ENCODE data around the gene CACNA1C.

CACNA1C gene

DNA sequence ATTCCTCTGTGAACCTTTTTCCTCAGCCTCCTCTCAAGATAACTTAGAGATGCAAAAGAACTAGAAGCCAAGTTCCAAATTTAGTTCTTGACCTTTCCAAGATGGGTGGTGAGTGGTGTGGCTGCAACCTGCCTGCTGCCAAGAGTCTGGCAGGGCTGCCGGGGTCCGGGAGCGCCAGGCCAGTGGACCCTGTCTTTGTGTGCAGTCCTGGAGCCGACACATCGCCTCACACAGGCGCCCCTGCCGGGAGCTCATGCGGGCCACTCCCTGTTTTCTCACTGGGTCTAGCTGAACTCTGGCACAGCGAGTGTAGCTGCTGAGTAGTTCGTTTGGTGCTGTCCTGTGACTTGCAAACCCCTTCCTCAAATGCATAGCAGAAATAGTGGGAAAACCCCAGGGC is 84.9 kb downstream of the CACNA1C start:
- DNase-seq (ENCODE audit: low spot score) (no peak), FAIRE-seq (no peak)

DNA sequence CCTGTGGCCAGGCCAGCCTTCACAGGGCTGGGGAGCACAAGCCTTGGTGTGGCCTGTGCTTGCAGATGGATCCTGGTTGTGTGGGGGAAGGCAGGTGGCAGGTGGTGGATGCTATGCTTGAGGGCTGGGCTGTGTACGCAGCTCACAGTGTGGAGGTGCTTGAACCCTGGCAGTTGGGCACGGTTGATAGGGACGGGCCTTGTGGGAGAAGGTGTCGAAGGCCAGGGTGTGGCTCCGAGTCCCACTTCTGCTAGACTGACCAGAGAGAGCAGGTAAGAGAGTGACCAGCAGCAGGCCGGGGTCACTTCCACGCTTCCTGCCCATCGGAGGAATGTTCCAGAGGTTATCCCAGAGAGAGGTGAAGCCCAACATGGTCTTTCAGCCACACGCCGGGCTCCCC is 85.5 kb downstream of the CACNA1C start:
- DNase-seq (ENCODE audit: low spot score) (no peak), FAIRE-seq (no peak)

DNA sequence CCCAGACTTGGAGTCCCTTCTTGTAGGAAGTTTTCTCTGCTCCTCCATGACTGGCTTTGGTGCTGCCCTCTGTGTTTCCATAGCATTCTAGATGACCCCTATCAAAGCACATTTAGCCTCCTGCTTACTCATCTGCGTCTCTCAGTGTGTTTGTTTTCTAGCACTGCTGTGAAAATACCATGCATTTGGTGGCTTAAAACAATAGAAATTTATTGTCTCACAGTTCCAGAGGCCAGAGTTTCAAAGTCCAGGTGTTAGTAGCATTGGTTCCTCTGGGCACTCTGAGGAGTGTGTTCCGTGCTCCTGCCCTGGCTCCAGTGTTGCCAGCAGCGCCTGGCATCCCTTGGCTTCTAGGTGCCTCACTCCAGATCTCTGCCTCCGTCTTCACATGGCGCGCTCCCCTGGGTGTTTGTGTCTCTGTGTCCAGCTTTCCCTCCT is 86.1 kb downstream of the CACNA1C start:
- DNase-seq (ENCODE audit: low spot score) = no peak
- no peak for FAIRE-seq

DNA sequence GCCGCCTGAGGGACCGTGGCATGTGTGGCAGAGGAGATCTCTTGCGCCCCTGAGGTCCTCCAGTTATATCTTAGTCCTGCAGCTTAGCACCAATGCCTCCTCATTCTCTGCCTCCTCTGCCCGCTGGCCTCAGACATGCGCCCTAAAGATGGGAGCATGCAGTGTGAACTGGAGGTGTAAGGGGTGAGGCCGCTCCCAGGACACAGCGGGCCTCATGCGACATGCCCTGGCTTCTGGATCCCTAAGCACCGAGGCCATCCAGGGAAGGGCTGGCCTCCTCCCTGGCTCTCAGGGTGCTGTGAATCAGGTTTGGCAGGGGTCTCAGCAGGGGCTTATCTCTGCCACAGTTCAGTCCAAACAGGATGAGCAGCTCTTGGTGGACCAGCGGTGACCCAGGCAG is 86.9 kb downstream of the CACNA1C start:
- no peak for DNase-seq (ENCODE audit: low spot score)
- no peak for FAIRE-seq

DNA sequence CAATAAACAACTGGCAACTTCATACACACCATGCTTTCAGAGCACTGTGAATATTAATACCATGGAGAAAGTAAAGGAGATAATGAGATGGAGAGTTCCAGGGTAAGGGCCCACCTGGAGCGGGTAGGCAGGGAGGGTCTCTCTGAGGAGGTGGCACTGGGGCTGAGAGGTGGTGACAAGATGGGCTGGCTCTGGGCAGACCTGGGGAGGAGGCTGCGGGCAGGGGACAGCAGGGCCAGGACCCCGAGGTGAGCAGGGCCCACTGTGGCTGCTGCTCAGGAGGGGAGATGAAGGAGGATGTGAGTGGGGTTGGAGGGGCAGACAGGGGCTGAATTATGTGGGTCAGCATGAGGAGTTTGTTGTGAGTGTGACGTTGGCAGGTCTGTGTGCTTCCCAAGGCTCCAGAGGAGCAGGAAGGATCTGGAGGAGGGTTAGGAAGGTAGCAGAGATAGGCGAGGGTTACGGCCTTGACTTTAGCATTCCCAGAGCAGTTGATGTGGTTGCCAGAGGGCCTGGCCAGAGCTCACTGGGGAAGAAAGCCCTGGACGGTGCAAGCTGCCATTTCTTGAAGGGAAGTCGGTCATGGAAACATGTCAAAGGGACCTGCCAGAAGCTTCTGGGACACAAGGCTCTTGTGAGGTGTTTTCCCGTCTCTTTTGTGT is 88.2 kb downstream of the CACNA1C start:
- FAIRE-seq (no peak), DNase-seq (ENCODE audit: low spot score) (no peak)

DNA sequence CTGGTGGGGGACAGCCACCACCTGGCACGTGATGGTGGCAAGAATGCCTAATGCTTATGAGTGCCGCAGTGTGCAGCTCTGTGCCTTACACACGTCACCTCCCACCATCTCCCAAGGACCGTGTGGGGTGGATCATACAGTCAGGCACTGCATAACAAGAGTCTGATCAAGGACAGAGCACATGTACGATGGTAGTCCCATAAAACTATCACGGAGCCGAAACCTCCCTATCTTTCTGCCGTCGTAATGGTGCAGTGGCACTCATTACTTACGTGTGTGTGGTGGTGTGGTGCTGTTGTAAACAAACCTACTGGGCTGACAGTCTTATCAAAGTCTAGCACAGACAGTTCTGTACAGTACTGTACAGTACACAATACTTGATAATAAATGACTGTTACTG is 89.3 kb downstream of the CACNA1C start:
- no peak for FAIRE-seq
- DNase-seq (ENCODE audit: low spot score) = no peak

DNA sequence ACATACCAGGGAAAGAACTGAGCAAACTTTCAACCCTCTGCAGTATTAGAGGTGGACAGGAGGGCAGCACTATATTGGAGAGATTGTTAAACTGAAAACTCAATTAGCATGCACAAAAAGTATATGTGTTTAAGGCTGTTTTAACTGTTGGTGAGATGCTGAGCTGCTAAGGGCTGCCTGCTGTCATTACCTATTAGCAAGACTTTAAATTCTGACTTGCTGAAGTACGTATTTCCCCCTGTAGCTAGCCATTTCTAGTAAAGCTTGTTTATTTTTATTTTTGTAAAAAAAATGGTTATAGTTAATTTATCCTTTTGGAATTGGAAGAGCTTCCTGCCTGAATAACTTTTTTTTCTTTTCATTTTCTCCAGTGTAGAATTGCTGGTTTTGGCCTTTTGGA is 92.2 kb downstream of the CACNA1C start:
- DNase-seq (ENCODE audit: low spot score) (no peak), FAIRE-seq (no peak)

DNA sequence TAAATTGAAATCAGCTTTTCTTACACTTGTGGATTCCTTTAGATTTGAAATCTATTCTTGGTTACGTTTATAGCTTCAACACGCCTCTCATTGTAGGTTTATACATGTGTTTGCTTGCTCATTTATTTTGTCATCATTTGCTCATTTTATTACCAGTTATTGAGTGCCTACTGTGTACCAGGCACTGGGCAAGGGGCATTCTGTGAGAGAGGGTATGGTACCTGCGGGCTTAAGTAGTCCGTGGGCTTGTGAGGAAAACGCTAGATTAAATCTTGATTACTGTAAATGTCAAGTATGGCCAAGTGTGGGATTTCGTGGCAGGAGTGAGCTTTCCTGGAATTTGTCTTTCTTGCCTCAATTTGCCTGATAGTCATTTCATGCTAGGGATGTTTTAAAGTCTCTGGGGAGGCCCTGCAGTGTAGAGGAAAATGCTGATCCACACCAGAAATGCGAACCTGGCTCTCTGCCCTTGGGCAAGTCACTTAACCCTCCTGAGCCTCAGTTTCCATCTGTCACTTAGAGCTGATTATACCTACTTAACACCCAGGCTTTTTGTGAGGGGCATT is 92.7 kb downstream of the CACNA1C start:
- FAIRE-seq (no peak), DNase-seq (ENCODE audit: low spot score) (no peak)

DNA sequence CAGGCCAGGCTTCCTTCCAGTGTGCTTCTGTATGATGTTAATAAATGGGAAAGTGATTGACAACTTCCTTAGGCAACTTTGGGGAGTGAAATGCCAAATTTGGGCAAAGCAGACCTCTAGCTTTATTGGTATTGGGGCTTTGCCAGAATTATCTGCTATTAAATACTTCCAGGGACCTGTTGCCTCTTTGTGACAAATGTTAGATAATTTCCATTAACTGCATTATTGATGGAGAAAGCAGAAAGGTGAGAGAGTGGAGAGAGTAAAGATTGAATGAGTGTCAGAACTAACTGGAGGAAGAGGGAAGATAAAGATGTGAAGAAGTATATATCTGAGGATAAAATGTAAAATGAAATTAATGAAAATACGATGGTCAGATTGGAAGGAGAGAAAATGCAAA is 94.5 kb downstream of the CACNA1C start:
- no peak for DNase-seq (ENCODE audit: low spot score)
- FAIRE-seq = no peak

DNA sequence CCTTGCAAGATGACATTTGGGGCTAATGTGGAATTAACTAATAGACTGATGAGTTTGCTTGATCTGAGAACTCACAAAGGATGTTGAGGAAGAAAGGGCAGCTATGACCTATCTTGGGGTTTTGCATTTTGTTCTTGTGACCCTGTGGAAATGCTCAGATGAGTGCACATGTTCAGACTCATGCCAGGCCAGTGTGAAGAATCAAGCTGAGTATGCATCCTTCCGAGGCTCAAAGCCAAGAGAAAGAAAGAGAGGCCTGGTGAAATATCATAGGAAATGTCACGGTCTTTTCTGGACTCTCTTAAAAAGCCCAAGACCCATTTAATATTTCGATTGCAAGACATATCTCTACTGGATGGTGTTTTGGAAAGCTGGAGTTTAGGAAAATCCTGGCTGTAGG is 96.3 kb downstream of the CACNA1C start:
- FAIRE-seq = no peak

DNA sequence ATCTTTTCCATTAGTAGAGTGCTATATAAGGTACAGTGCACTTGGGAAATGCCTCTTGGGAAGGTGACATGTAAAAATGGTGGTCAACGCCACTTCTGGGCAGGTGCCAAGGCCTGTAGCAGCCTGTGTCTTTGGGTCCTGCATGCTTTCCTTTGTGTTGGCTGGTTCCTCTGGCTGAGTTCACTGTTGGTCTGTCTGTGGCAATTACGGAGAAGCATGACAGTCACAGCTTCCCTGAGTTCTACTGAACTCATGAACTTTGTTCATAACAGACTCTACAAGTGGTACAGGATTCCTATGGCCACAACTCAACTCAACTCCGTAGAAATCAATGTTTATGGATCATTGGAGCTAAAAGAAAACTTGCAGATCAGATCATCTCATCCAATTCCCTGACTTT is 98.0 kb downstream of the CACNA1C start:
- DNase-seq (ENCODE audit: low spot score) (no peak), FAIRE-seq (no peak)

More for the DNA sequence above, 96.3 kb downstream of the CACNA1C start:
- no peak for DNase-seq (ENCODE audit: low spot score)

DNA sequence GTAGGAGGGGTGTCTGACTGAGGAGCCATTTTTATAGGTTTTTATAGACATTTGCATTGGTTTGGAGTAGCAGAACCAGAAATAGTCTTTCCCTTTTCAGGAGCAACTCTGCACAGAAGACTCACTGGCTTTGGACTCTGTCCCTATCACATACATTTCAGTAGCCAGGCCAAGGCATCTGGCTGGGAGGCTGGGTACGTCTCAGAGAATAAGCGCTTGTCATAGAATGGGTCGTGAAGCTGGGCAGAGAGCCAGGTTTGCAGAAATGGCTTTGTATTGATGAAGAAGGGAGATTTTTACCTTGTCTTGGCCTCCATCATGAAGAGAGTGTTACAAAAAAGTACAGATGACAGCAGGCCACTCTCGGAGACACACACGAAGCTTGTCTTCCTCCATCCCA is 98.6 kb downstream of the CACNA1C start:
- no peak for DNase-seq (ENCODE audit: low spot score)
- no peak for FAIRE-seq

DNA sequence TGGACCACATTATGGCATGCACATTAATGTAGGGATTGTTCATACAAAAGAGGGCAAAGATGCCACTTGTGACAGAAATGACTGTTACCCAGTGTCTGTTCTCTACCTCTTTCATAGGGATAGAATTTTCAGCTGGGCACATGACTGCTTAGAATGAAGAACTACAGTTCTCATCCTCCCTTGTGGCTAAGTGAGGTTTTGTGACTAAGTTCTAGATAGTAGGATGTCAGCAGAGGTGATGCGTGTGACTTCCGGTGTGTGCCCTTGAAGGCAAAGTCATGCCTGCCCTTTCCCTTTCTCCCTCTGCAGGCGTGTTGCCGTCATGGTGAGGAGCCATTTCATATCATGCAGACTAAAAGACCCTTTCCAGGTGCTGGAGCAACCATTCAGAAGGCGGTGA is 99.3 kb downstream of the CACNA1C start:
- FAIRE-seq (no peak), DNase-seq (ENCODE audit: low spot score) (no peak)

DNA sequence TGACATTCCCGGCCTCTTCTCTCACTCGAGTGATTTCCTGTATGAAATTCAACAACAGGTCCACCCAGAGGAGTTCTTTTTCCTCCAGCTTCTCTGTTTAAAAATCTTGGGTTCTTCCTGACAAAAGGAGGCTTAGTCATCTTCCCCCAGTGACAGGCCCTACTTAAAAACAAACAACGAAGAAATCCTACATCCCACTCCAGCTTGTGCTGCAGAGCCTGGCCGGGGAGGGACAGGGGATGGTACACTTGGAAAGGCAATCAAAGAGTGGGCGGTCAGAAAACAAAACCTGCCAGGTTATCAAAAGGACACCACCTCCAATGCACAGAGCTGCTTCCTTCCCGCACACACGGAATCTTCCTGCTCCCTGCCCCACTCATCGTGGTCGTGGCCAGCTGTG is 101.3 kb downstream of the CACNA1C start:
- no peak for FAIRE-seq
- no peak for DNase-seq (ENCODE audit: low spot score)

DNA sequence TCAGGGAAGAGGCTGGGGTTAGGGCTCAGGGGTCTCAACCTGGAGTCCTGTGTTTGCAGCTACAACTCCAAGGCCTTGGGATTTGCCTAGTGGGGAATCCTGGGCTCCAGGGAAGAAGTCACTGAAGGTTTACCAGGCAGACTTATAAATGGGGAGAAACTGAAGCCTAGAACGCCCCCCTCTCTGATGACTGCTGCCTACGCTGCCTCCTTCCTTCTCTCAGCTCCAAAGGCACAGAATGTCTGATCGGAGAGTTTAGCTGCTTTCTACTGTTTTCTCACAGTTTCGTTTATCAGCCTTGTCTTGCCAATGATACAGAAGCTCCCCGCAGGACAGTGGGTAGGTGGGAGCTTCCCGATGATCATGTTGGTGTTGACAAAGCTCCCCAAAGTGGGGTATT is 101.7 kb downstream of the CACNA1C start:
- FAIRE-seq = no peak
- no peak for DNase-seq (ENCODE audit: low spot score)

DNA sequence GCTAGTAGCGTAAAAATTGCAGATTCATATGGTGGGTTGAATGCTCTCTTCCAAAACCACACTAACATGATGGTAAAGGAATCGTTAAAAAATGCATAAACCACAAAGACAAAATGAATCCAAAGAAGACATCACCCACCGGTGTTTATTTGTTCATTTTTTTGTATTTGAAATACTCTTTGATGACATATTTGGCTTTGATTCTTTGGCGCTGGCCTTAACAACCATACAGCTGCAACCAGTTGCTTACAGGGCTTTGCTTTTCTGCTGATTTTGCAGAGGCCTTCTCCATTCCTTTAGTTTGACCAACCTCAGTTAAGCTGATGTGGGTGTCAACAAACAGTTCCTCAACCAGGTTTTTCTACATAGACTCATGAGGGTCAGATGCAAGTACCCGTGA is 103.5 kb downstream of the CACNA1C start:
- DNase-seq (ENCODE audit: low spot score) (no peak), FAIRE-seq (no peak)

DNA sequence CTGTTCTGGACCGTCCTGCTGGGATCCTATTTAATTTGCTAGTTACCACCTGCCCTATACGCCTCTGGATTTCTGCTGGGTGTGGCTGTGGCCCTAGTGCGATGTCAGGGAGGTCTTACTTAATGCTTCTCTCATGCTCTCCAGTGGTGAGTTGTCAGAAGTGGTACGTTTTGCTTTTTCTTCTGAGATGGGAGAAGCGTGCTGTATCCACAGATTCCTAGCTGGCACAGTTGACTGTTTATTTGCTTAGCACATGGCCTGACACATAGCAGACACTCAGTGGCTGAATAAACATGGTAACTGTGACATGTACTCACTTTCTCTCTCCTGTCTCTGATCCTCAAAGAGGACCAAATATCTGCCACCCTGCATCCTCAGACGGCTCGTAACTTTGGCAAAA is 107.3 kb downstream of the CACNA1C start:
- DNase-seq (ENCODE audit: low spot score) (no peak), FAIRE-seq (no peak)

DNA sequence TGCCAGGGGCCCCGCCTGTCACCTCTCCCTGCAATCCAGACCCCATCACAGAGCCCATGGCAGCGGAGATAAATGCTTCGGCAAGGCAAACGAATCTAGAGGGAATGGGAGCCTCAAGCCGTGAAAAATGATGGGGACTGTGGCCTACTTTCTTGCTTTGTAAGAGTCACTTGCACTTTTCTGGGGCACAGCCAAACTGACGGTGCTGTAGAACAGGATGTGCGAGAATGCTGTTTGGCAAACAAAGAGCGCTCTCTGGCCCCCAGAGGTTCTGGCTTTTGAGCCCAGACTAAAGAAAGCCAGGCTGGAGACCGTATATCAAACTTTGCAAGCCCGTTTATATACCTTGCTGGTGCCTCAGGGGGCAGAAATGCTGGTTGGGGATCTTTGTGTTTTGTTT is 108.7 kb downstream of the CACNA1C start:
- DNase-seq (ENCODE audit: low spot score) = no peak
- FAIRE-seq = no peak

DNA sequence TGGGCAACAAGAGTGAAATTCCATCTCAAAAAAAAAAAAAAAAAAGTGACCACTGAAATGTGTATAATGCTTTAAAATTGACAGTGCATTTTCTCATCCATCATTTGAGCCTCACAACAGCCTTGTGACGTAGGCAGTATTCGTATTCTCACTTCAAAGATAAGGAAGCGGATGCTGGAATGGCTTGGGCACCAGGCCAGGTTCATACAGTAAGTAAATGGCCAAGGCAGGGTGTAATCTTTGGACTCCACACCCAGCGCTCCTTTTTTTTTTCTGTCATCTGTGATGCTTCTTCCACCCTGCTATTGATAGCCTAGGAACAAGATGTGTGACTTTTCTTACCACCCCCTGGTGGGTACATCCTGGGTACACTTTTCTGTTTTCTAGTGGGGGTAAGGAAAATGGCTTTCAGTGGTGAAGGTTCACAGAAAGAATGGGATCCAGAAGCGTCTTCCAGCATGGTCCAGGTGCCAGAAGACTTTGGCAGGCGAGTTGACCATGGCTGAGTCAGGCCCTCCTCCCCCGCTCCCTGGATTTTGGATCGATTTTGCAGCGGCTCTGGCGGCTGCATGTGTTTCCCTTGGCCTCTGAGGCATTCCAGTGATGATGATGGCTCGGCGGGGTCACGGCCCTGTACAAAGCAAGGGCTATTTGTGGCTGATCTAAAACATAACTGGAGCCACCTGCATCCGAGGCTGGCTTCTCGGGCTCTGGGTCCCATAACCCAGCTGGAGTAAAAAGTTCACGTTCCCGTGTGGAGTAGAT is 110.6 kb downstream of the CACNA1C start:
- no peak for DNase-seq (ENCODE audit: low spot score)

DNA sequence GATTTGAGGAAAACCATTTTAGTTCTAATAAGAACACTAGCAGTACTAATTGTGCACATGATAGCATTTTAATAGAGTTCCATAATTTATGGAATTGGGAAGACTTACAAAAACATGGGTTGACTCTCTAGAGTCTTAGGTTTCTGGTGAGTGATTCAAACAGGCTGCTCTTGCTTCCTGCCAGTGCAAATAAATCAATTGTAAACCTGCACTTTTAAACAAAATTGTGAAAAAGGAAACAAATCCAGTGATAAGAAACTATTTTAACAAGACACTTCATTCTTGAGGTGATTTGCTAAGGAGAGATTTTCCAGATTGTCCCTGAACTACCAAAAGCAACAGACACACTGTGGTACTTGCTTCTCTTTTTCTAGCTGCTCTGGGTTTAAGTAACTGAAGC is 112.2 kb downstream of the CACNA1C start:
- DNase-seq (ENCODE audit: low spot score) = no peak
- no peak for FAIRE-seq

More for the DNA sequence above, 110.6 kb downstream of the CACNA1C start:
- FAIRE-seq = no peak

DNA sequence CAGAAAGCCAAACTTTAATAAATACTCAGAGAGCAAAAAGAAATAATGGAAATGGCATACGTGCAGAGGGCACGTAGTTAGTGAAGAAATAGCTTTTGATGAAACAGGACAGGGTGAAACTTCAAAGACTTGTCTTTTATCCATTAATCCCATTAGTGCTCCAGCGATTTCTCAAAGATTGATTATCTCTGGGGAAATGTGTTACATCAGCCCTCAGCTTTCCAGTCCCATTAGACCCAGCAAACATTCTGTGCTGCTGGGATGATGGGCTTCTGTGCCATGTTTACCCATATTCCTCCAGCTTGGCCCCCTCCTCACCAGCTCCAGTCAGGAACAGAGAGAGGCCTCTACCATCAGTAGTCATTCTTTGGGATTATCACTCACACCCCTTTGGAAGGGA is 113.1 kb downstream of the CACNA1C start:
- DNase-seq (ENCODE audit: low spot score) = no peak

DNA sequence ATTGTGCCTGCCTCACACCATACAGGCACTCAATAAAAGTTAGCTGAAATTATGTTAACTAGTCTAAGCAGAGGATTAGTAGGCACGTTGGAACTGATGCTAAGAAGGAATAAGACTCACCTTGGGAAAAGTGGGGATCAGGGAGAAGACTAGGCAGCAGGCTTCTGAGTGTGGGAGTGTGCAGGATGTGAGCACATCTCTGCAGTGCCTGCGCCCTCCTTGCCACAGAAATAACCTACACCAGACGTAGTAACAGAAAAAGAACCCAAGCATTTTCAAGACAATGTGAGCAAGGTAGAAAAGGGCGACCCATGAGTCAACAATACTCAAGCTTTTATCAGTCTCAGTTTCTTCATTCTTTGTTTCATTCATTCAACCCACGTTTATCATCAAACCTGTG is 113.9 kb downstream of the CACNA1C start:
- FAIRE-seq = no peak
- no peak for DNase-seq (ENCODE audit: low spot score)

More for the DNA sequence above, 113.1 kb downstream of the CACNA1C start:
- FAIRE-seq = no peak

DNA sequence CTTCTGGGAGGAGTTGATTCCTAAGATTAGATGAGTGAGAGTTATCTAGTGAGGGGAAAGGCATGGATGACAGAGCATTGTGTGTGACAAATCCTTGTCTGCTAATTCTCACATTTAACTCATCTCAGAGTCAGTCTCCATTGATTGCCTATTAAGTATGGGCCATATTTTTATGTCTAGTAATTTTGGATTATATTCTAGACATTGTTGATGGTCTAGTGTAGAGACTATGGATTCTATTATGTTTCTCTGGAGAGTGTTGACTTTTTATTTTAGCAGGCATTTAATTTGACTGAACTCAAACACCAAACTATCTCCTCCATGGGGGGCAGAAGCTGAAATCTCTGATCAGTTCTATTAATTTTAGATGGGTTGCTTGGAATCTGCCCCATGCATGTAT is 114.4 kb downstream of the CACNA1C start:
- DNase-seq (ENCODE audit: low spot score) (no peak), FAIRE-seq (no peak)
